ENCODE measurements around the gene MYRIP.

Gene MYRIP

GRCh38 chr3:40191251-40191650, 381.8 kb downstream of the MYRIP start:
- DNase-seq (ENCODE audit: low read depth), result no peak

- peak; percentile 45 for DNase-seq (ENCODE audit: low read depth)
Measured at GRCh38 chr3:40191850-40192448, 382.5 kb downstream of the MYRIP start.

GRCh38 chr3:40192628-40193027, 383.2 kb downstream of the MYRIP start:
- DNase-seq (ENCODE audit: low read depth), result no peak

GRCh38 chr3:40196966-40197365, 387.6 kb downstream of the MYRIP start:
- DNase-seq (ENCODE audit: low read depth), result no peak

GRCh38 chr3:40200692-40201316, 391.4 kb downstream of the MYRIP start:
- no peak for DNase-seq (ENCODE audit: low read depth)

- no peak for DNase-seq (ENCODE audit: low read depth)
Measured at GRCh38 chr3:40201770-40202169, 392.4 kb downstream of the MYRIP start.

- DNase-seq (ENCODE audit: low read depth), result no peak
Measured at GRCh38 chr3:40206522-40206921, 397.1 kb downstream of the MYRIP start.

GRCh38 chr3:40207796-40208195, 398.4 kb downstream of the MYRIP start:
- peak; percentile 51 for DNase-seq (ENCODE audit: low read depth)

- DNase-seq (ENCODE audit: low read depth), result no peak
Measured at GRCh38 chr3:40208251-40208650, 398.8 kb downstream of the MYRIP start.

GRCh38 chr3:40211579-40211978, 402.2 kb downstream of the MYRIP start:
- peak; percentile 58 for DNase-seq (ENCODE audit: low read depth)

GRCh38 chr3:40213556-40213955, 404.1 kb downstream of the MYRIP start:
- DNase-seq (ENCODE audit: low read depth), result no peak

- DNase-seq (ENCODE audit: low read depth), result no peak
Measured at GRCh38 chr3:40215015-40215414, 405.6 kb downstream of the MYRIP start.

- no peak for DNase-seq (ENCODE audit: low read depth)
Measured at GRCh38 chr3:40216471-40216870, 407.1 kb downstream of the MYRIP start.

GRCh38 chr3:40223856-40224255, 414.4 kb downstream of the MYRIP start:
- no peak for DNase-seq (ENCODE audit: low read depth)

- DNase-seq (ENCODE audit: low read depth), result no peak
Measured at GRCh38 chr3:40224796-40225515, 415.5 kb downstream of the MYRIP start.

- no peak for DNase-seq (ENCODE audit: low read depth)
Measured at GRCh38 chr3:40226636-40227035, 417.2 kb downstream of the MYRIP start.

- no peak for DNase-seq (ENCODE audit: low read depth)
Measured at GRCh38 chr3:40228792-40229350, 419.5 kb downstream of the MYRIP start.

GRCh38 chr3:40229386-40229785, 420.0 kb downstream of the MYRIP start:
- DNase-seq (ENCODE audit: low read depth), result no peak

GRCh38 chr3:40229963-40230362, 420.6 kb downstream of the MYRIP start:
- DNase-seq (ENCODE audit: low read depth), result no peak

- DNase-seq (ENCODE audit: low read depth), result no peak
Measured at GRCh38 chr3:40230382-40230781, 421.0 kb downstream of the MYRIP start.

GRCh38 chr3:40232626-40233025, 423.2 kb downstream of the MYRIP start:
- DNase-seq (ENCODE audit: low read depth), result no peak

- DNase-seq (ENCODE audit: low read depth), result no peak
Measured at GRCh38 chr3:40237159-40237558, 427.8 kb downstream of the MYRIP start.
